ENCODE measurements around the gene SLC16A8. TPM values are rescaled to one million over a fixed set of nuclear protein-coding genes. Genes with fewer than 3 reads are reported as not detected.

The SLC16A8 gene
- total RNA-seq (ENCODE audit: low replicate concordance), result 0.18 and 1.6 TPM in 2 replicates

GRCh38 chr22:38083931-38084631, at the start of gene SLC16A8:
Gene SLC16A8, minus strand, starts transcription at chr22:38084184. Its CDS starts 1,311 bp downstream, at chr22:38082873.
- no peak for TF ChIP-seq CTCF (IDR thresholded peaks at IDR 0.05; ENCODE audit: insufficient read depth, low read length)
- H3K4me3 ChIP-seq (ENCODE audit: low read depth, low read length), result no peak within 1 kb of the TSS
- DNase-seq (ENCODE audit: low read depth), result no peak

GRCh38 chr22:38133331-38133730, 49.3 kb upstream of the SLC16A8 start:
- no peak overlapping the region for H3K4me3 ChIP-seq (ENCODE audit: low read depth, low read length)
- no peak for TF ChIP-seq CTCF (IDR thresholded peaks at IDR 0.05; ENCODE audit: insufficient read depth, low read length)
- DNase-seq (ENCODE audit: low read depth), result no peak

- TF ChIP-seq CTCF (IDR thresholded peaks at IDR 0.05; ENCODE audit: insufficient read depth, low read length), result no peak
- DNase-seq (ENCODE audit: low read depth), result no peak
- no peak overlapping the region for H3K4me3 ChIP-seq (ENCODE audit: low read depth, low read length)
Measured at GRCh38 chr22:38132794-38133193, 48.8 kb upstream of the SLC16A8 start.

GRCh38 chr22:38132136-38132535, 48.2 kb upstream of the SLC16A8 start:
- TF ChIP-seq CTCF (IDR thresholded peaks at IDR 0.05; ENCODE audit: insufficient read depth, low read length), result no peak
- no peak for DNase-seq (ENCODE audit: low read depth)
- H3K4me3 ChIP-seq (ENCODE audit: low read depth, low read length), result no peak overlapping the region

- H3K4me3 ChIP-seq (ENCODE audit: low read depth, low read length), result no peak overlapping the region
- peak; percentile 33 for DNase-seq (ENCODE audit: low read depth)
- no peak for TF ChIP-seq CTCF (IDR thresholded peaks at IDR 0.05; ENCODE audit: insufficient read depth, low read length)
Measured at GRCh38 chr22:38131399-38131798, 47.4 kb upstream of the SLC16A8 start.

- no peak for TF ChIP-seq CTCF (IDR thresholded peaks at IDR 0.05; ENCODE audit: insufficient read depth, low read length)
- no peak for DNase-seq (ENCODE audit: low read depth)
- H3K4me3 ChIP-seq (ENCODE audit: low read depth, low read length), result no peak overlapping the region
Measured at GRCh38 chr22:38129856-38130255, 45.9 kb upstream of the SLC16A8 start.

- DNase-seq (ENCODE audit: low read depth), result no peak
- TF ChIP-seq CTCF (IDR thresholded peaks at IDR 0.05; ENCODE audit: insufficient read depth, low read length), result no peak
Measured at GRCh38 chr22:38129021-38129420, 45.0 kb upstream of the SLC16A8 start.

More at GRCh38 chr22:38129021-38129420, 45.0 kb upstream of the SLC16A8 start:
- no peak overlapping the region for H3K4me3 ChIP-seq (ENCODE audit: low read depth, low read length)

Data from fibroblast of the aortic adventitia (primary cell).